Measurements from ENCODE around the gene AFAP1.

DNA sequence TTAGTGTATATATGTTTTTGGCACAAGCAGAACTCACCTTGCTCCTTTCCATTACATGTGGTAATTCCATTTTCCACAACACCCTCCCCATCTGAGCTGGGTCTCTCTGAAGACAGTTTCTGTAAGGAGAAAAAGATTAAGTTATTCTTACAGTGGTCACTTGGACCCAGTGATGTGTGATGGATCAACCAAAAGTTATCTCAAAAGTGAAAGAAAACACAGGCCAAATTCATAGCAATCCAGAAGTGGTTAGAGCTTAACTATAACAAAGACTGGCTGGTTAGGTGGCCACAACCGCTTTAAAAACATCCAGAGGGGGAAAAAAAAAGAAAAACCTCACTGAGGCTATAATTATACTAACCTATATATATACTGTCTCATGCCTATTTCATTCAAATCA, 123.7 kb downstream of the AFAP1 start:
- TF ChIP-seq, protein P1, sequence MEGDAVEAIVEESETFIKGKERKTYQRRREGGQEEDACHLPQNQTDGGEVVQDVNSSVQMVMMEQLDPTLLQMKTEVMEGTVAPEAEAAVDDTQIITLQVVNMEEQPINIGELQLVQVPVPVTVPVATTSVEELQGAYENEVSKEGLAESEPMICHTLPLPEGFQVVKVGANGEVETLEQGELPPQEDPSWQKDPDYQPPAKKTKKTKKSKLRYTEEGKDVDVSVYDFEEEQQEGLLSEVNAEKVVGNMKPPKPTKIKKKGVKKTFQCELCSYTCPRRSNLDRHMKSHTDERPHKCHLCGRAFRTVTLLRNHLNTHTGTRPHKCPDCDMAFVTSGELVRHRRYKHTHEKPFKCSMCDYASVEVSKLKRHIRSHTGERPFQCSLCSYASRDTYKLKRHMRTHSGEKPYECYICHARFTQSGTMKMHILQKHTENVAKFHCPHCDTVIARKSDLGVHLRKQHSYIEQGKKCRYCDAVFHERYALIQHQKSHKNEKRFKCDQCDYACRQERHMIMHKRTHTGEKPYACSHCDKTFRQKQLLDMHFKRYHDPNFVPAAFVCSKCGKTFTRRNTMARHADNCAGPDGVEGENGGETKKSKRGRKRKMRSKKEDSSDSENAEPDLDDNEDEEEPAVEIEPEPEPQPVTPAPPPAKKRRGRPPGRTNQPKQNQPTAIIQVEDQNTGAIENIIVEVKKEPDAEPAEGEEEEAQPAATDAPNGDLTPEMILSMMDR (IDR thresholded peaks at IDR 0.05): no peak
- TF ChIP-seq EP300 (IDR thresholded peaks at IDR 0.05; ENCODE audit: low read depth) (no peak), POLR2A (IDR thresholded peaks at IDR 0.05) (no peak)

Data from transverse colon (tissue), 3 donors.